Measurements from ENCODE around the gene TGFA. TPM values are rescaled to one million over a fixed set of nuclear protein-coding genes. Genes with fewer than 3 reads are reported as not detected.

The TGFA gene
- total RNA-seq, 2 experiments from 2014 or later, result 0.07 TPM; not detected in 1

GRCh38 chr2:70460333-70460732 lies 93.3 kb downstream of the TGFA start:
- H3K36me3 Mint-ChIP-seq (ENCODE audit: low read depth), result no peaks in the 10 kb centered on the region
- H3K4me3 Mint-ChIP-seq, result no peak overlapping the region
- peaks cover 24% of the 10 kb centered on the region for H3K4me1 Mint-ChIP-seq
- POLR2A ChIA-PET, result no interaction called here
- peaks cover 21% of the 10 kb centered on the region for H3K27me3 Mint-ChIP-seq
- H3K9me3 Mint-ChIP-seq, result no peaks in the 10 kb centered on the region
- no peak overlapping the region for H3K27ac Mint-ChIP-seq
- DNase-seq, result no peak
- CTCF ChIA-PET, result interaction anchor here (1.7 kb wide), 1 partner anchor 10 kb away, joined by 4 read pairs; no protein-coding TSS in a partner anchor

DNA sequence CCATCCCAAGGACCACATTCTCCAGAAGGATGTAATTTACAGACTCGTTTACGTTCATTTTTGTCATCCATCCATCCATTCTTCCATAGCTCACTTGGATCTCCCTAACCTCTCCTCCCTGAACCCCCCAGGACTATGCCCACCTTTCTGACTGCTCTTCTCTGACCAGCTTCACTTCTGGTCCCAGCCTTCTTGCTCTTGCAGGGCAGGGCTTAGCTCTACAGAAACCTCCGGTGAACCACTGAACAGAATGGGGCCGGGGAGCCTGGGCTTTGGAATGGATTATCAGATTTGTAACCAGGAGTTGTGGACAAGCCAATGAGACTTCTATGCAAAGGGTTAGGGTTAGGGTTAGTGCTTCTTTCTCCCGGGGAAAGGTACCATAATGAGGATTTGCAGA lies 95.0 kb downstream of the TGFA start:
- no peak for DNase-seq
- Mint-ChIP-seq H3K4me3 (no peak overlapping the region), H3K27ac (no peak overlapping the region), H3K4me1 (peaks cover 24% of the 10 kb centered on the region), H3K27me3 (peaks cover 21% of the 10 kb centered on the region), H3K9me3 (no peaks in the 10 kb centered on the region), H3K36me3 (ENCODE audit: low read depth) (no peaks in the 10 kb centered on the region)
- POLR2A ChIA-PET, result no interaction called here
- CTCF ChIA-PET, result no interaction called here

DNA sequence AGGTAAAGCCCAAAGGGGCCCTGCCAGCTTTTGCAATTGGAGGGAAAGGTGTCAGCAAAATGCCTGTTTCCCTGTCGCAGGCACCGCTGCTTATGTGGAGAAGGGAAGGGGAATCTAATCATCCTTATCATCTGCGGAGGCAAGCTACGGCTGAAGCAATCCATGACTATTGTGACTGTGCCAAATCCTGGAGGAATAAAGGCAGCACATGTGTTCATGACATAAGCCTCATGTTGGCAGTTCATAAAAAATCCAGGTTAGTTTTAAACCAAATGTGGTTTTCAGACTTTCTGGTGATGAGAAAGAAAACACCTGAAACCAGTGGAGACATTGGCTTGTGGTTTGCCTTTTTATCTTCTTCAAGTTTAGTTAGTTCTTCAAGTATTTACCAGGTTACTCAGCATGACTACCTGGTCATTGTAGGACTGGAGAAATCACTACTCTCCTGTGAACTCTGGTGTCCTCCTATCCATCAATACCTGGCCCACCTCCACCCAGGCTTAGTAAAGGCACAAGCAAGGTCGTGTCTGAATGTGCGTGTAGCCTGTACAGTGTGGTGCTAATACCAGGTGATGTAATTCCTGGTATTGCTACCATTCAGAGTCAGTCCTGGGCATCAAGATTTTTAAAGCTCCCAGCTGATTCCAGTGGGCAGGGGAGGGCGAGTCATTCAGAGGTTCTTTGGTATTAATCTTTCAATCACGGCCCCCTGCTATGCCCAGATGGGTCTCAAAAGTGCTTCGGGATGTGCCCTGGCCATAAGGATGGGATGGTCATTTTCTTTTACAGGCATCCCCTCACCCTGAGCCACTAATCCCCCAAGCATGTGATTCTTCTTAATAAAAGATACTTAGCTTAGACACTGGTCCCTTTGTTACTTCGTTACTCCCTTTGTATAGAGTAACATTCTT lies 96.8 kb downstream of the TGFA start:
- Mint-ChIP-seq H3K36me3 (ENCODE audit: low read depth) (no peaks in the 10 kb centered on the region), H3K4me1 (peaks cover 24% of the 10 kb centered on the region), H3K27me3 (peaks cover 21% of the 10 kb centered on the region), H3K4me3 (no peak overlapping the region), H3K9me3 (no peaks in the 10 kb centered on the region), H3K27ac (no peak overlapping the region)
- DNase-seq, result no peak
- POLR2A ChIA-PET, result no interaction called here
- CTCF ChIA-PET, result interaction anchor here (1.1 kb wide), 1 partner anchor 16 kb away, joined by 3 read pairs; no protein-coding TSS in a partner anchor

DNA sequence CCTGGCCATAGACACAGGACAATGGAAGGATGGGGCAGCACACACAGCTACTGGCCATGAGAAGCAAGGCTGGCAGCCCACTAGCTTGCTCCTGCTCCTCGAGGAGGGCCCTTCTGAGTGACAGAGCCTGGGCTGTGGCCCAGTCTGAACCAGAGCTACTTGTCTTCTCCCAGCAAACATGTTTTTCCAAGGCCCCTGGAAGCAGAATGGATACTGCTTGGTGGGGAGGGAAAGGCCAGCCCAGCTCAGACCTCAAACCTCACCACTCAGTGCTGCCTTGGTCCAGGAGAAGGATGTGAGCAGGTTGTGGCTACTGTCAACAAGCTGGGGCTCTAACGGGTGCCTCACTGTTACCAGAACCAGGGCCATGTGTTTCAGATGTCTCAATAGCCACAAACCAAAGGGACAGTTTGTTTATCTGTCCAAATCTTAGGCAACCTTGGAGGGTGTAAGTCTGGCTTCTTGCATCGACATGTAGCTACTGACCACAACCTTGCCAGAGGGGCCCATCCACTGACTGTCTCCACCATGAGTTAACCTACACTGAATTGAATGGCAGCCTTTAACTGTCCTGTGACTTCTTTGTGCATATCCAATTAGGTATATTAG lies 98.6 kb downstream of the TGFA start:
- Mint-ChIP-seq H3K27ac (no peak overlapping the region), H3K4me1 (peaks cover 24% of the 10 kb centered on the region), H3K27me3 (peaks cover 17% of the 10 kb centered on the region), H3K9me3 (no peaks in the 10 kb centered on the region), H3K4me3 (no peak overlapping the region), H3K36me3 (ENCODE audit: low read depth) (no peaks in the 10 kb centered on the region)
- ChIA-PET CTCF (interaction anchor here (0.6 to 1.2 kb wide), 2 partner anchors 20 to 86 kb away, joined by 3 read pairs; no protein-coding TSS in a partner anchor), POLR2A (no interaction called here)
- no peak for DNase-seq

- DNase-seq, result no peak
- CTCF ChIA-PET, result interaction anchor here (1.0 to 1.3 kb wide), 2 partner anchors 10 to 147 kb away, joined by 3 to 4 read pairs; no protein-coding TSS in a partner anchor
- Mint-ChIP-seq H3K4me3 (no peak overlapping the region), H3K4me1 (peaks cover 4% of the 10 kb centered on the region), H3K9me3 (no peaks in the 10 kb centered on the region), H3K27ac (no peak overlapping the region), H3K27me3 (peaks cover 4% of the 10 kb centered on the region), H3K36me3 (ENCODE audit: low read depth) (no peaks in the 10 kb centered on the region)
- POLR2A ChIA-PET, result no interaction called here
Measured at GRCh38 chr2:70450641-70451250, 102.9 kb downstream of the TGFA start.

- no peaks in the 10 kb centered on the region for H3K36me3 Mint-ChIP-seq (ENCODE audit: low read depth)
- H3K9me3 Mint-ChIP-seq, result no peaks in the 10 kb centered on the region
- H3K4me1 Mint-ChIP-seq, result peaks cover 2% of the 10 kb centered on the region
- ChIA-PET POLR2A (no interaction called here), CTCF (no interaction called here)
- H3K4me3 Mint-ChIP-seq, result no peak overlapping the region
- peaks cover 4% of the 10 kb centered on the region for H3K27me3 Mint-ChIP-seq
- DNase-seq, result no peak
- no peak overlapping the region for H3K27ac Mint-ChIP-seq
Measured at GRCh38 chr2:70448041-70448440, 105.6 kb downstream of the TGFA start.

GRCh38 chr2:70443726-70444125 lies 109.9 kb downstream of the TGFA start:
- peaks cover 39% of the 10 kb centered on the region for H3K4me1 Mint-ChIP-seq
- POLR2A ChIA-PET, result no interaction called here
- H3K36me3 Mint-ChIP-seq (ENCODE audit: low read depth), result peaks cover 10% of the 10 kb centered on the region
- peaks cover 2% of the 10 kb centered on the region for H3K9me3 Mint-ChIP-seq
- peaks cover 4% of the 10 kb centered on the region for H3K27me3 Mint-ChIP-seq
- no peak overlapping the region for H3K4me3 Mint-ChIP-seq
- no peak for DNase-seq
- no peak overlapping the region for H3K27ac Mint-ChIP-seq
- CTCF ChIA-PET, result no interaction called here

GRCh38 chr2:70443078-70443465 lies 110.6 kb downstream of the TGFA start:
- POLR2A ChIA-PET, result no interaction called here

DNA sequence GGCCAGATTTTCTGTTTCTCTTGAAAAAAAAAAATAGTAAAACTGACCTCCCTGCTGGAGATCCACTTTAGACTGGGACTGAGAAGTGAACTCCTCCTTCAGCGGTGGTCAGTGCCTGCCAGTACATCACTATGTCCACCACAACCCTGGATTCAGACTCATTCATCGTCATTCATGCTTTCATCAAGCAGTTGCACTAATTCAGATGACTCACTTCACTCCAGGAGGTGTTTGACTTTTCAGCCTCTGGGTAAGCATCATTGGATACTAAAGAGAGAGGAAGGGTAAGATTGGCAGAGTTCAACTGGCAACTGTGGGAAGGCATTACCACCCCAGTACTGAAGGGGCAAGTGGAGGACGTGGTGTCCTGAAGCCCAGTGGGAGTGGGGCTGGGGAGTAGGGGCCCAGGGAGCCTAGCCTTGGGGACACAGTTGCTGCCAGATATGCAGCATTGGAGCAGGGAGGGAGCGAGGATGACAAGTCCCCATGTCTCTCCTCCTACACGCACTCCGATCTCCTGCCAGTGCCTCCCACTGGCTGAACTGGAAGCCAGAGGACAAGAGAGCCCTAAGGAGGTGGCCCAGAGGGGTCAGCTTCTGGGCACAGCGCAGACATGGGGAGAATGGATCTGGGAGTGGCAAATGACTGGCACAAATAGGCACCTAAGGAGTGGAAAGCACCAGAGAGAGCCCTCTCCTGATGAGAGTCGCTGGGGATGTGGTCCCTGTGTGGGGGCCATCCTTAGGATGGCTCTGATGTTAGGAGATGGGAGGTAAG lies 111.1 kb downstream of the TGFA start:
- peaks cover 4% of the 10 kb centered on the region for H3K27me3 Mint-ChIP-seq
- H3K4me1 Mint-ChIP-seq, result peaks cover 40% of the 10 kb centered on the region
- CTCF ChIA-PET, result no interaction called here
- peaks cover 12% of the 10 kb centered on the region for H3K36me3 Mint-ChIP-seq (ENCODE audit: low read depth)
- no peak overlapping the region for H3K4me3 Mint-ChIP-seq
- no peak for DNase-seq
- POLR2A ChIA-PET, result no interaction called here
- H3K9me3 Mint-ChIP-seq, result peaks cover 4% of the 10 kb centered on the region
- peak overlapping the region; percentile 68 for H3K27ac Mint-ChIP-seq

More at GRCh38 chr2:70443078-70443465, 110.6 kb downstream of the TGFA start:
- peaks cover 40% of the 10 kb centered on the region for H3K4me1 Mint-ChIP-seq
- H3K4me3 Mint-ChIP-seq, result no peak overlapping the region
- CTCF ChIA-PET, result no interaction called here
- H3K9me3 Mint-ChIP-seq, result peaks cover 4% of the 10 kb centered on the region
- DNase-seq, result no peak
- peaks cover 12% of the 10 kb centered on the region for H3K36me3 Mint-ChIP-seq (ENCODE audit: low read depth)
- peaks cover 4% of the 10 kb centered on the region for H3K27me3 Mint-ChIP-seq
- no peak overlapping the region for H3K27ac Mint-ChIP-seq

DNA sequence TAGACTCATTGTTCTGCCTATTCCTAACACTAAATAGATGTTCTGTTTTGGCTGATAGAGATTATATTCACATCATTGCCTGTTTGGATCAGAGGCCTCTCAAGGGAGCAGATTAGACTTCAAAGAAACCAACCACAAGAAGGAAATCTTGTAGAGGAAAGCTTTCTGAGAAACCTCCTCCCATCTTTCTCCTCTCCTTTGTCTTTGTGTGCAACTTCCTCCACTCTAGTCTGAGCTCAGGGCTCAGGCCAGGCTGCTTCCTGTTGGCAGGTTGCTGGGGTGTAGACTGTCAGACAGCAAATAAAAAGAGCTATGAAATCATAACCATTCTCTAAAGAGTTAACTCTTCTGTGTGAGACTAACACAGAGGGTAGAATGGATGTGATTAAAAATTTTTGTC lies 113.0 kb downstream of the TGFA start:
- ChIA-PET CTCF (interaction anchor here (0.6 to 1.1 kb wide), 2 partner anchors 17 to 30 kb away, joined by 3 read pairs; no protein-coding TSS in a partner anchor), POLR2A (no interaction called here)
- Mint-ChIP-seq H3K9me3 (peaks cover 4% of the 10 kb centered on the region), H3K4me1 (peaks cover 42% of the 10 kb centered on the region), H3K27me3 (no peaks in the 10 kb centered on the region), H3K27ac (peak overlapping the region; percentile 86), H3K4me3 (peak overlapping the region; percentile 26), H3K36me3 (ENCODE audit: low read depth) (peaks cover 12% of the 10 kb centered on the region)
- DNase-seq, result peak; percentile 65

DNA sequence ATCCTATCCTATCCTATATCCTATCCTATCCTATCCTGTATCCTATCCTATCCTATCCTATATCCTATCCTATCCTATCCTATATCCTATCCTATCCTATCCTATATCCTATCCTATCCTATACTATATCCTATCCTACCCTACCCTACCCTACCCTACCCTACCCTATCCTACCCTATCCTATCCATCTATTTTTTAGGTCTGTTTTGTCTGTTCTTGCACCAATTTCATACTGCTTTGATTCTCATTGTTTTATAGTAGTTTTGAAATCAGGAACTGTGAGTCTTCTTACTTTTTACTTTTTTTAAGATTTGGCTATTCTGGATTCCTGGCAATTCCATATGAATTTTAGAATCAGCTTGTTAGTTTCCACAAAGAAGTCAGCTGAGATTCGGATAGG lies 118.5 kb downstream of the TGFA start:
- peaks cover 3% of the 10 kb centered on the region for H3K36me3 Mint-ChIP-seq (ENCODE audit: low read depth)
- no peak overlapping the region for H3K27ac Mint-ChIP-seq
- H3K4me3 Mint-ChIP-seq, result no peak overlapping the region
- no peaks in the 10 kb centered on the region for H3K27me3 Mint-ChIP-seq
- DNase-seq, result no peak
- peaks cover 16% of the 10 kb centered on the region for H3K4me1 Mint-ChIP-seq
- peaks cover 4% of the 10 kb centered on the region for H3K9me3 Mint-ChIP-seq
- CTCF ChIA-PET, result no interaction called here
- POLR2A ChIA-PET, result no interaction called here

GRCh38 chr2:70433315-70433714 lies 120.3 kb downstream of the TGFA start:
- Mint-ChIP-seq H3K27ac (no peak overlapping the region), H3K4me1 (peaks cover 2% of the 10 kb centered on the region), H3K36me3 (ENCODE audit: low read depth) (no peaks in the 10 kb centered on the region), H3K9me3 (peaks cover 4% of the 10 kb centered on the region), H3K27me3 (no peaks in the 10 kb centered on the region), H3K4me3 (no peak overlapping the region)
- POLR2A ChIA-PET, result no interaction called here
- CTCF ChIA-PET, result no interaction called here
- no peak for DNase-seq
